Measurements from ENCODE around the gene BAD.

BAD gene

DNA sequence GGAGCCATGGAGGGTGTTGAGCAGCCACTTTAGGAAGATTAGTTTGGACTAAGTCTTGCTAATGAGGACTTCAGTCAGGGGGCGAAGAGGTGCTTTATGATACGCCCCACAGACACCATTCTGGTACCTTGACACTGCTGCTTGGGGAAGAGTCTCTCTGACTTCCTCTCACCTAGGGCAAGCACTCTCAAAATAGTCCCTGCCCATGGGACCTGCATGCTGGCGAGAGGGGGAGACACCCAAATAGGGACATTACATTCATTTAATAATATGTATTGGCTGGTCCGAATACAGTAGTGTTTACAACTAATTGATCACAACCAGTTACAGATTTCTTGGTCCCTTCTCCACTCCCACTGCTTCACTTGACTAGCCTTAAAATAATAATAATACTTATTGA is 11.3 kb upstream of the BAD start:
- DNase-seq = no peak

GRCh38 chr11:64294774-64295173 is 10.3 kb upstream of the BAD start:
- no peak for DNase-seq

DNA sequence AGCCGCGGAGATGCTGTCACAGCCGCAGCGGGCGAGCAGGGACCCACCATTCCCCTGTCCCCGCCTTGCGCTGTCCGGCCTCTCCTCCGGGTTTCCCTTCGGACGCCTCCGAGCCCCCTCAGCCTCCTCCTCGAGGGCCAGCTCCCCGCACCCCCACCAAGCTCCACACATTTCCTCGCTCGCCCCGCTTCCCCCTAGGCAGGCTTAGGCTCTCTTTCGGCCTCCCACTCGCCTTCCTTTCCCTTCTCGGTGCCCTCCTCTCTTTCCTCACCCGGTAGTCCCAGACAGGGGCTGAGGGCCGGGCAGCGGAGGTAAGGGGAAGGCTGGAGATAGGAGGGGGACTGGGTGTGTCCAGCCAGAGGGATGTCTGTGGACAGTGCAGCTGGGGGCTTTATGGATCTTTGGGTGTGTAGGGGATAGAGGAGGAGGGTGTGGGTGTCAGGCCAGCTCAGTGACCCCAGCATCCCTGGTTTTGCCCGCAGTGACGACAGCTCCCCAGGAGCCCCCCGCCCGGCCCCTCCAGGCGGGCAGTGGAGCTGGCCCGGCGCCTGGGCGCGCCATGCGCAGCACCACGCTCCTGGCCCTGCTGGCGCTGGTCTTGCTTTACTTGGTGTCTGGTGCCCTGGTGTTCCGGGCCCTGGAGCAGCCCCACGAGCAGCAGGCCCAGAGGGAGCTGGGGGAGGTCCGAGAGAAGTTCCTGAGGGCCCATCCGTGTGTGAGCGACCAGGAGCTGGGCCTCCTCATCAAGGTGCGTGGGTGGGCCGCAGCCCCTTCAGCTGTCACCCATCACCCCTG is 8.2 kb upstream of the BAD start:
- no peak for DNase-seq

DNA sequence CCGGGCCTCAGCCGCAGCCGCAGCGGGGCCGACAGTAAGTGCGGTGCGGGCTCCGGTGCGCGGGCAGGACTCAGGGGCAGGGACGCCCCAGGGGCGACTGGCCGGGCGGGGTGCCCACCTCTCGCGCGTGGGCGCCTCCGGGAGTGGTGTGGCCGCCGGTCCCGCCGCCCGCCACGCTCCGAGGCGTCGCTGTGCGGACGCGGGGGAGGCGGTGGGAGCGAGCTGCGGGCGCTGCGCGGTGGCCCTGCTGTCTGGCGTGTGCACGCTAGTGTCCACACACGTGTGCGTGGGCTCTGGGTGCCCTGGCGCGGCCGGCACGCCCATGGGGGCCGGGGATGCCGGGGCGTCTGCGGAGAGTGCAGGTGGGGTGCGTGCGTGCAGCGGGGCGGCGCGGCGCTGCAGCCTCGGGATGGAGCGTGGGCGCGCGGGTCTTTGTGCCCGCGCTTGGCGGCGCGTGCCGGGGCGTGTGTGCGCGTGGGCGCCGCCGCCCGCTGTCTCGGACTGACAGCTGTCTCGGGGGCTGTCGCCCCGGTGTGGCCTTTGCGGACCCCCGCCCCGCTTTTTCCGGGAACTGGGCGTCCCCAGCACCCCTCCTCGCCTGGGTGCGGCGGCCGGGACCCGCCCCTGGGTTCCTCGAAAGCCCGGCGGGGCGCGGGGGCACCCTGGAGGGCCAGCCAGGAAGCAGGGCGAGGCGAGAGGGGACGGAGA is 7.4 kb upstream of the BAD start:
- DNase-seq = no peak

GRCh38 chr11:64291262-64291751 is 6.8 kb upstream of the BAD start, which contains the start of gene KCNK4:
Gene KCNK4 (plus strand): TSS chr11:64291302. CDS start chr11:64293019, 1,717 bp downstream.
- no peak for DNase-seq

GRCh38 chr11:64290352-64291261 is 6.1 kb upstream of the BAD start:
- no peak for DNase-seq

DNA sequence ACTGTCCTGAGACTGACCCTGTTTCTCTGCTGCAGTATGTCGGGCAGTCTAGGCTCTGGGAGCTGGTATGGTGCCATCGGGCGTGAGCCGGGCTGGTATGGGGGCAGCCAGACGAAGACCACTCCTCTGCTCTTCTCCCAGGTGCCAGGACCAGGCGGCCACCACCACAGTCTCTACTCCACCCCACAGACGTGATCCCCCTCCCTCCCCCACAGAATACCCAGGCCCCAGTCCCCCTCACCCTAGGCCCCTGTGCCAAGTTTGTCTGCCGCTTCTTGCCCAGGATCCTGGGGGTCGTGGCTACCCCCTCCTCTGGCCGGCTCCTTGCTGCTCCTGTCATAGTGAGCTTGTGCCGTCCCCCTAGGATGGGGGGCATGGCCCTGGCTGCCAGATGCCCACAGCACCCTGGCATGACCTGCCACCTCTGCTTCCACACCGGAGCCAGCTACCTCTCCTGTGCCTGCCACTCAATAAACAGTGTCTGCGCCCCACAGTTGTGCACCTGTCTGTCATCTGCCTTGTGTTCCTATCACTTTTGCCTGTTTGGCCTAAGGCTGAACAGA is 4.6 kb upstream of the BAD start:
- no peak for DNase-seq

- DNase-seq = no peak
These were observed 3.9 kb upstream of the BAD start for GRCh38 chr11:64288353-64288750.

- no peak for DNase-seq
These were observed 3.3 kb upstream of the BAD start for GRCh38 chr11:64287676-64288352.

- no peak for DNase-seq
These were observed 2.3 kb upstream of the BAD start for GRCh38 chr11:64286801-64287159.

- no peak for DNase-seq
These were observed 1.7 kb upstream of the BAD start for GRCh38 chr11:64285885-64286800.

DNA sequence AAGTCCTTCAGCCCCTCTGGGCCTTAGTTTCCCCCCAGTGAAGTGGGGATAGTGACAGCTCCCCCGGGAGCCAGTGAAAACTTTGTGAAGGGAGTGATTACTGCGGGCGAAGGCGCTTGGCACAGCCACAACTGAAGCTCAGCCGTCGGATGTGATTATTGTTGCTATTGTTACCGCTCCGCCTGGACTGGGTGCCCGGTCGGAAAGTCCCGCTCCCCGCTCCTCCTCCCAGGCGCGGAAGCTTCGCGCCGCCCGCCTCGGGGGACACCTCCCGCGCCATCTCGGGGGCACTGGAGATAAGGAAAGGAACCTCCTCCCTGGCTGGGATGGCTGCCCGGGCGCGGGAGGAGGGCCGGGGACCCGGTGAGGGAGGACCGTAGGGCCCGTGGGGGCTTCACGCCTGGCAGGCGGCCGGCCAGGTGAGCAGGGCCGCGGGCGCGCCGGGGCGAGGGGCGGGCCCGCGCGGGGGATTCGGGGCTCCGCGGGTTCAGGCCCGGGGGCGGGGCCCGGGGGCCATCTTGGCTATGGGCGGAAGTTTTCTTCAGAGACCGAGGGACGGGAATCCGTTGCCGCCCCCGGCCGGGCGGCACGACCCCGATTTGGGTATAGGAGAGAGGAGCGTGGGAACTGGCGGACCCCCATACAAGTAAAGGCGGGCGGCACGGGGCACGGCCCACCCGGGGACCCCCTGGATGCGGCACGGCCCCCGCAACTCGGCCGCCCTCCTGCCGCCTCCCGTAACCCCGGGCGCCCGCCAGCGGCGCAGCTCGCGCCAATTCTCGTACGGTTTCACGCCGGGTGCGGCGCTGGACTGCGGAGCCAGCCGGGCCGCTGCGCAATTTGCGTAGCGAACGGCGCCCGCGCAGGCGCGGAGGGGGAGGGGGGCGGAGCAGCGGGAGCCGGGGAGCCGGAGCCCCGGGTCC is 758 bp upstream of the BAD start, which contains the start of gene GPR137:
Gene GPR137 (plus strand): TSS at position 887 of the 923 bp plus-strand sequence. CDS start 677 bp downstream, outside the sequence.
- peak; percentile 90 for DNase-seq

- DNase-seq = no peak
These were observed 1.4 kb downstream of the BAD start for GRCh38 chr11:64283092-64283491.

GRCh38 chr11:64281957-64282770 is 2.3 kb downstream of the BAD start:
- no peak for DNase-seq

GRCh38 chr11:64278576-64279190 is 5.8 kb downstream of the BAD start:
- DNase-seq = no peak

DNA sequence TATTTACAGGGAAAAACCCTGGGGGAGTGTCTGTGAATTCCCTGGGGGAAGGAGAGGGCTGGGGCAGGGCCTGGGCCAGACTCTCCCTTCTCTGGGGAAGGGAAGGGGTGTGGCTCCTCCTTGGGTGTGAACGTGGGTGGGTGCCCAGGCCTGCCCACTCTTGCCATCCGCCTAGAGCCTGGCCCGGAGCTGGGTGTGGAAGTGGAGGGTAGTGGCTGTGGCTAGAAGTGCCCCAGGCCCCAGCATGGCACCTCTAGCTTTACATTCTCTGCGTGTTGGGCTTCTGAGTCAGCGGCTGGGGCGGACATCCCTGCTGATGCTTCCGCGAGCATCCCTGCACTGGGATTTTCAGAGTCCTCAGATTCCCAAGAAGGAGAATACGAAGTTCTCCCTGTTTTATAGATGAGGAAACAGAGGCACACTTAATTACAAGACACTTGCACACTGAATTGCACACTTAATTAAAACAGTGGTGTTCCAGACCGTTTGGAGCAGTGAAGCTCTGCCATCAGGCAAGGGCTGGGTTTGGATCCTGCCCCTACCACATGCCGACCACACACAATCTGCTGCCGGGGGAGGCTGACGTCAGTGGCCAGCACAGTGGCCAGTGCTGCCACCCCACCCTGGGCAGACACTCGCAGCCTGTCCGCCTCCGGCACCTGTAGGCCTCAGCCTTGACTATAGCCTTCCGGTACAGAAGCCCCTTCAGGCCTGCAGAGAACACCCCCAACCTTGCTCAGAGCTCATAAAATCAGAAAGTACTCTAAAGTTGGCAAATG is 7.6 kb downstream of the BAD start:
- no peak for DNase-seq

DNA sequence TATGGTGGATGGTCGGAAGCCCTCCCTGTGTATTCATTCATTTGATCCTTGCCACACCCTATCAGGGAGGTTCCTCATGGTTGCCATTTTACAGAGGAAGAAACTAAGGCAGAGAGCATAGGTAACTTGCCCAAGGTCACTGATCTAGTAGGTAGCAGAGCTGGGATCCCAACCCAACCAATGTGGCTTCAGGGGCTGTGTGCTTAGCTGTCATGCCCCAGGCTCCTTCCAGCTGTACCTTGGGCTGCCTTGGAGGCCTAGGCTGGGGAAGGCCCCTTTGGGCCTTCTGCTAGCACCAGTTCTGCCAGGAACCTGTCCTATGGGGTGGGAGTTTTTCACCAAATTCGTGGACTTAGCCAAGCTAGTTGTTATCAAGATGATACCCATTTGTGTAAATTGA is 8.6 kb downstream of the BAD start:
- no peak for DNase-seq

All from activated CD4-positive, alpha-beta T cell treated with anti-CD3 and anti-CD28 coated beads for 1 hour (primary cell).